K562 (cell line): Measurements from ENCODE around the gene U2AF1L4. TPM values are rescaled to one million over a fixed set of nuclear protein-coding genes. Genes with fewer than 3 reads are reported as not detected.

ENCODE experiments used
- CTBP1 ChIP-seq: fragments of 450-650 bp; IDR thresholded peaks from 2 replicates; pipeline ENCODE4 v1.6.1; 2016; ENCODE audit warnings: borderline replicate concordance
- DNMT1 ChIP-seq: fragments of 450-650 bp; IDR thresholded peaks from 2 replicates; pipeline ENCODE4 v1.6.1; 2016; ENCODE audit warnings: antibody characterized with exemption, mild to moderate bottlenecking
- E2F6 ChIP-seq, 2 experiments: IDR thresholded peaks; 2 replicates each; pipeline ENCODE4 v1.6.1; 2011; ENCODE audit warnings: borderline replicate concordance in 1 of 2, control low read depth in 1 of 2, low read depth in 1 of 2, low read length in 1 of 2, mild to moderate bottlenecking in 1 of 2, mixed read lengths in 1 of 2, moderate library complexity in 1 of 2; ENCODE audit not compliant: insufficient read depth in 1 of 2, insufficient read length in 1 of 2, poor library complexity in 1 of 2, severe bottlenecking in 1 of 2; ENCODE audit errors: extremely low read depth in 1 of 2
- ETV1 ChIP-seq: fragments of 450-650 bp; conservative IDR thresholded peaks from 2 replicates; pipeline ENCODE4 v1.6.1; 2016; ENCODE audit warnings: missing genetic modification characterization, control low read depth, low read depth, missing compliant biosample characterization
- GABPB1 ChIP-seq: sonication (generic); formaldehyde crosslinking; IDR thresholded peaks from 2 replicates; pipeline ENCODE4 v1.8.0; 2022; ENCODE audit warnings: mild to moderate bottlenecking, missing genetic modification reagents
- GTF2B ChIP-seq: IDR thresholded peaks from 2 replicates; pipeline ENCODE4 v1.6.1; 2011; ENCODE audit not compliant: insufficient read length; ENCODE audit errors: extremely low read depth
- KDM1A ChIP-seq, 2 experiments: fragments of 450-650 bp; IDR thresholded peaks; 2 replicates each; pipeline ENCODE4 v1.6.1; 2016; ENCODE audit warnings: mild to moderate bottlenecking in 2 of 2
- POLR2H ChIP-seq: IDR thresholded peaks from 2 replicates; pipeline ENCODE4 v1.6.1; 2016; ENCODE audit warnings: missing genetic modification characterization, low read depth, mild to moderate bottlenecking, control low read depth, missing compliant biosample characterization, moderate library complexity
- RBM14 ChIP-seq: fragments of 200-400 bp; formaldehyde crosslinking; IDR thresholded peaks from 2 replicates; pipeline ENCODE4 v1.6.1; 2018; ENCODE audit warnings: low read depth, mild to moderate bottlenecking, low read length, moderate library complexity, borderline replicate concordance; ENCODE audit not compliant: insufficient read depth
- SAP30 ChIP-seq: fragments of 200-600 bp; sonication (generic); IDR thresholded peaks from 2 replicates; pipeline ENCODE4 v1.6.1; 2012; ENCODE audit warnings: borderline replicate concordance, low read depth, mild to moderate bottlenecking, moderate library complexity, low read length, control low read depth, inconsistent platforms; ENCODE audit not compliant: insufficient read depth, poor library complexity, severe bottlenecking
- SP1 ChIP-seq: sonication (generic); formaldehyde crosslinking; IDR thresholded peaks from 2 replicates; pipeline ENCODE4 v1.8.1; 2022; ENCODE audit warnings: mild to moderate bottlenecking, missing genetic modification reagents
- TARDBP ChIP-seq: fragments of 450-650 bp; IDR thresholded peaks from 2 replicates; pipeline ENCODE4 v1.6.1; 2016
- TCF7L2 ChIP-seq: fragments of 150-350 bp; IDR thresholded peaks from 2 replicates; pipeline ENCODE4 v1.6.1; 2016; ENCODE audit warnings: low read depth, mild to moderate bottlenecking, low read length, moderate library complexity
- TOE1 ChIP-seq, 2 experiments: fragments of 450-650 bp in 1 of 2; sonication (generic) in 1 of 2; formaldehyde crosslinking in 1 of 2; IDR thresholded peaks; 2 replicates each; pipeline versions ENCODE4 v1.7.1 to v1.8.0; 2016 to 2022; ENCODE audit warnings: borderline replicate concordance in 2 of 2, mild to moderate bottlenecking in 2 of 2, antibody characterized with exemption in 1 of 2, inconsistent platforms in 1 of 2, low read depth in 1 of 2, missing genetic modification reagents in 1 of 2, moderate library complexity in 1 of 2
- XRCC5 ChIP-seq: fragments of 200-400 bp; formaldehyde crosslinking; IDR thresholded peaks from 2 replicates; pipeline ENCODE4 v1.6.1; 2017; ENCODE audit warnings: low read depth, mild to moderate bottlenecking, low read length
- polyA plus RNA-seq, 8 experiments: library from polyadenylated mRNA; depleted of rRNA in 4 of 8; stranded (reverse) in 5 of 8; unstranded in 3 of 8; fragments of >200 nt; fragmentation: Nextera tagmentation in 2 of 8; fragmentation: Illumina TruSeq in 1 of 8; extraction: Ambion mirVana in 2 of 8; extraction: Trizol in 1 of 8; gene quantifications; 2 replicates each; pipeline versions ENCODE4 v1.2.1 to v1.2.3, GENCODE V29; 2011 to 2014; ENCODE audit warnings: inconsistent platforms in 1 of 8, missing spikeins in 1 of 8
- total RNA-seq, 7 experiments: library from RNA; depleted of rRNA in 6 of 7; stranded (reverse); fragments of >200 nt in 6 of 7; fragmentation: Illumina TruSeq in 2 of 7; extraction: Trizol in 2 of 7; gene quantifications; 2 replicates each; pipeline versions ENCODE4 v1.2.1 to v1.2.3, GENCODE V29; 2011 to 2021; ENCODE audit warnings: low replicate concordance in 1 of 7
- TF ChIP-seq, protein P1 (sequence below): sonication (generic); formaldehyde crosslinking; IDR thresholded peaks from 2 replicates; pipeline ENCODE4 v1.8.1; 2023; ENCODE audit warnings: mild to moderate bottlenecking, missing genetic modification reagents
- TF ChIP-seq, protein P2 (sequence below), 2 experiments: IDR thresholded peaks in 1 of 2; conservative IDR thresholded peaks in 1 of 2; 2 replicates each; pipeline ENCODE4 v1.6.1; 2016; ENCODE audit warnings: low read depth in 2 of 2, mild to moderate bottlenecking in 1 of 2, missing compliant biosample characterization in 1 of 2, missing genetic modification characterization in 1 of 2, moderate library complexity in 1 of 2

Gene U2AF1L4
- total and polyA plus RNA-seq, 9 of the 15 experiments (the other 6 are each of a cell fraction or from before 2014, with no cell fraction given) = 8.4 to 19.5 (median 12.6) TPM

DNA sequence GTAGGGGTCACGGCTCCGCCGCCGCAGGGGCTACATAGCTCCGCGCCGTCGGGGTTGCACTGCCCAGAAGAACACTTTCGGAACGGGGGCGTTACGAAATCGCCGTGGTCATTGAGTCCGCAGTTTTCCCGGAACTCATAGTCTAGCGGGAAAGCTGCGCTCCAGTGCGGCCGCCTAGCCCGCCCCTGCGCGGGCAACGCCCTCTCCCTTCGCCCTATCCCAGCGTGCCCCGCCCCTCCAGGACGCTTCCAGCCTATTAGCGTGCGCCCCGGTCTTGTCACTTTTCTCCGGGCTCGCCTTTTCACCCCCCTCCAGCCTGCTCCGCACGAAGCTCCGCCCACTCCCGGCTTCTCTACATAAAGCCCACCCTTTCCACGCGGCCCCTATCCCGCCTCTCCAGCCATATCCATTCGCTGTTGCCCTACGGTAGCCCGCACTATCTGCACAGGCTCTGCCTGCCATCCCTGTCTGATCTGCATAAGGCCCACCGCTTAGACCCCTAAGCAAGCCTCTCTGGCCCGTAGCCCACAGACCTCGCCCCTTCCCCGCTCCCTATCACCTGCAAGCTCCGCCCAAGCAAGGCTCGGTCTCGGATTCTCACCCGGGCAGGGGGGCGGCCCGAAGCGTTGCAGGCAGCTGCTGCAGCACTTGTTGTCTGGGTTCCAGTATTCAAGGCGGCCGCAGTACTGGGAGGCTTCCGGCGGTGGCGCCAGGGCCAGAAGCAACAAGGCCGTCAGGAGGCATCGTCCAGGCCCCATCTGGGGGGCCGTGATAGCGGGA lies 4.6 kb downstream of the U2AF1L4 start (continued):
- TF ChIP-seq E2F6 (IDR thresholded peaks at IDR 0.05; ENCODE audit: borderline replicate concordance in 1 of 2, extremely low read depth in 1 of 2, insufficient read depth in 1 of 2, insufficient read length in 1 of 2, low read depth in 1 of 2, low read length in 1 of 2, poor library complexity in 1 of 2, severe bottlenecking in 1 of 2) = peak; percentile 58 to 64
- TF ChIP-seq GABPB1 (CRISPR knock-in tag) = peak; percentile 62
- peak; percentile 79 for TF ChIP-seq SAP30
- peak; percentile 75; the same call in 1 of the 2 replicates for TF ChIP-seq DNMT1
- 0 out of 2 replicates have a peak, but pooled peaks have one; percentile 14 for TF ChIP-seq TOE1 (IDR thresholded peaks at IDR 0.05; ENCODE audit: borderline replicate concordance)
- no peak for TF ChIP-seq TOE1 (CRISPR knock-in tag; IDR thresholded peaks at IDR 0.05; ENCODE audit: borderline replicate concordance, low read depth)
- TF ChIP-seq XRCC5 = peak; percentile 48
- TF ChIP-seq GTF2B = no peak
- TF ChIP-seq TARDBP = peak; percentile 60; the same call in 1 of the 2 replicates
- no peak for TF ChIP-seq RBM14
- peak; percentile 55 for TF ChIP-seq CTBP1
- TF ChIP-seq KDM1A (IDR thresholded peaks at IDR 0.05) = no peak
- TF ChIP-seq, protein P1, sequence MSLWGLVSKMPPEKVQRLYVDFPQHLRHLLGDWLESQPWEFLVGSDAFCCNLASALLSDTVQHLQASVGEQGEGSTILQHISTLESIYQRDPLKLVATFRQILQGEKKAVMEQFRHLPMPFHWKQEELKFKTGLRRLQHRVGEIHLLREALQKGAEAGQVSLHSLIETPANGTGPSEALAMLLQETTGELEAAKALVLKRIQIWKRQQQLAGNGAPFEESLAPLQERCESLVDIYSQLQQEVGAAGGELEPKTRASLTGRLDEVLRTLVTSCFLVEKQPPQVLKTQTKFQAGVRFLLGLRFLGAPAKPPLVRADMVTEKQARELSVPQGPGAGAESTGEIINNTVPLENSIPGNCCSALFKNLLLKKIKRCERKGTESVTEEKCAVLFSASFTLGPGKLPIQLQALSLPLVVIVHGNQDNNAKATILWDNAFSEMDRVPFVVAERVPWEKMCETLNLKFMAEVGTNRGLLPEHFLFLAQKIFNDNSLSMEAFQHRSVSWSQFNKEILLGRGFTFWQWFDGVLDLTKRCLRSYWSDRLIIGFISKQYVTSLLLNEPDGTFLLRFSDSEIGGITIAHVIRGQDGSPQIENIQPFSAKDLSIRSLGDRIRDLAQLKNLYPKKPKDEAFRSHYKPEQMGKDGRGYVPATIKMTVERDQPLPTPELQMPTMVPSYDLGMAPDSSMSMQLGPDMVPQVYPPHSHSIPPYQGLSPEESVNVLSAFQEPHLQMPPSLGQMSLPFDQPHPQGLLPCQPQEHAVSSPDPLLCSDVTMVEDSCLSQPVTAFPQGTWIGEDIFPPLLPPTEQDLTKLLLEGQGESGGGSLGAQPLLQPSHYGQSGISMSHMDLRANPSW (CRISPR knock-in tag) = no peak
- peak; percentile 18; the same call in 1 of the 2 replicates for TF ChIP-seq POLR2H (tag)
- TF ChIP-seq SP1 = peak; percentile 93
- TF ChIP-seq, protein P2, sequence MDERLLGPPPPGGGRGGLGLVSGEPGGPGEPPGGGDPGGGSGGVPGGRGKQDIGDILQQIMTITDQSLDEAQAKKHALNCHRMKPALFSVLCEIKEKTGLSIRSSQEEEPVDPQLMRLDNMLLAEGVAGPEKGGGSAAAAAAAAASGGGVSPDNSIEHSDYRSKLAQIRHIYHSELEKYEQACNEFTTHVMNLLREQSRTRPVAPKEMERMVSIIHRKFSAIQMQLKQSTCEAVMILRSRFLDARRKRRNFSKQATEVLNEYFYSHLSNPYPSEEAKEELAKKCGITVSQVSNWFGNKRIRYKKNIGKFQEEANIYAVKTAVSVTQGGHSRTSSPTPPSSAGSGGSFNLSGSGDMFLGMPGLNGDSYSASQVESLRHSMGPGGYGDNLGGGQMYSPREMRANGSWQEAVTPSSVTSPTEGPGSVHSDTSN (CRISPR knock-in tag; IDR thresholded peaks at IDR 0.05; ENCODE audit: low read depth) = no peak
- TF ChIP-seq, protein P2 (tag; conservative IDR thresholded peaks at IDR 0.05; ENCODE audit: low read depth) = peak; percentile 57
- TF ChIP-seq TCF7L2 = no peak
- peak; percentile 47 for TF ChIP-seq ETV1
